Endothelial cell of umbilical vein (primary cell): ENCODE measurements around the gene OSBP2. TPM values are rescaled to one million over a fixed set of nuclear protein-coding genes. Genes with fewer than 3 reads are reported as not detected.

Experiments
- BruUV-seq: library from RNA; stranded (reverse); fragments of 400-500 nt; replicated peaks from 2 replicates; lab custom pipeline; 2021; lab: Mats Ljungman, UMichigan
- CTCF ChIA-PET: fragments of 300-600, 350-600 bp; sonication (Branson Sonifier 250); formaldehyde crosslinking; loops from one replicate; lab custom pipeline; 2021; ENCODE audit warnings: antibody characterized with exemption, inconsistent platforms; lab: Charles Lee
- POLR2A ChIA-PET: fragments of 300-600, 350-600 bp; sonication (Branson Sonifier 250); formaldehyde crosslinking; loops from one replicate; lab custom pipeline; 2021; ENCODE audit warnings: antibody characterized with exemption, inconsistent platforms; lab: Charles Lee
- DNase-seq: peaks from one replicate; pipeline ENCODE4 v3.0.0-alpha.2; 2011; ENCODE audit warnings: low read depth, low spot score
- FAIRE-seq: peaks from 2 replicates; lab custom pipeline; 2011; peaks lifted over from hg19 to GRCh38; lab: Jason Lieb, UNC
- H2AFZ ChIP-seq: 2 replicates; pipeline ENCODE4 v1.6.0; 2012; ENCODE audit warnings: low read depth, low read length, control low read depth, inconsistent platforms
- H3K27ac ChIP-seq: 2 replicates; pipeline ENCODE4 v1.5.1; 2011; ENCODE audit warnings: low read depth, mild to moderate bottlenecking, control low read depth, low read length, moderate library complexity; ENCODE audit not compliant: insufficient read depth
- H3K27me3 ChIP-seq, 2 experiments: 2 replicates each; pipeline versions ENCODE4 v1.6.0 to v1.6.1; 2011; ENCODE audit warnings: low read length in 2 of 2, mixed read lengths in 1 of 2; ENCODE audit not compliant: control insufficient read depth in 2 of 2, insufficient read depth in 2 of 2
- H3K36me3 ChIP-seq, 2 experiments: 2 replicates in 1 of 2; 3 replicates in 1 of 2; pipeline ENCODE4 v1.5.1; 2011; ENCODE audit warnings: low read length in 2 of 2, mild to moderate bottlenecking in 1 of 2, moderate library complexity in 1 of 2; ENCODE audit not compliant: control insufficient read depth in 2 of 2, insufficient read depth in 2 of 2; ENCODE audit errors: extremely low read depth in 1 of 2
- H3K4me1 ChIP-seq: 3 replicates; pipeline ENCODE4 v1.5.1; 2011; ENCODE audit warnings: mild to moderate bottlenecking, low read length; ENCODE audit not compliant: control insufficient read depth, insufficient read depth; ENCODE audit errors: extremely low read depth
- H3K4me2 ChIP-seq: 2 replicates; pipeline ENCODE4 v1.6.1; 2011; ENCODE audit warnings: low read length, control low read depth, mixed read lengths; ENCODE audit not compliant: insufficient read depth
- H3K4me3 ChIP-seq, 3 experiments: fragments of 200-600 bp in 1 of 3; sonication (generic), shearing (Covaris generic) in 1 of 3; replicated peaks in 1 of 3; 2 replicates each; pipeline ENCODE4 v1.5.1; 2011 to 2016; ENCODE audit warnings: control low read depth in 3 of 3, low read length in 3 of 3, mild to moderate bottlenecking in 2 of 3, inconsistent platforms in 1 of 3, low read depth in 1 of 3, moderate library complexity in 1 of 3; ENCODE audit not compliant: insufficient read depth in 1 of 3
- H3K79me2 ChIP-seq: 2 replicates; pipeline ENCODE4 v1.6.0; 2012; ENCODE audit warnings: low read length, inconsistent platforms; ENCODE audit not compliant: control insufficient read depth, insufficient read depth
- H3K9ac ChIP-seq: replicated peaks from 2 replicates; pipeline ENCODE3; 2011; ENCODE audit warnings: low read length, control low read depth; ENCODE audit not compliant: insufficient read depth; ENCODE audit errors: extremely low read depth
- H3K9me1 ChIP-seq: replicated peaks from 3 replicates; pipeline ENCODE4 v1.6.0; 2011; ENCODE audit warnings: mild to moderate bottlenecking, low read length; ENCODE audit not compliant: control insufficient read depth, insufficient read depth; ENCODE audit errors: extremely low read depth
- H3K9me3 ChIP-seq: replicated peaks from 2 replicates; pipeline ENCODE4 v1.5.1; 2012; ENCODE audit warnings: low read length, inconsistent platforms; ENCODE audit not compliant: control insufficient read depth, insufficient read depth
- H4K20me1 ChIP-seq: replicated peaks from 2 replicates; pipeline ENCODE3; 2011; ENCODE audit warnings: mild to moderate bottlenecking, low read length; ENCODE audit not compliant: control insufficient read depth, insufficient read depth; ENCODE audit errors: extremely low read depth
- CTCF ChIP-seq, 2 donors: IDR thresholded peaks; 1 replicate in 1 of 2; 2 replicates in 1 of 2; pipeline ENCODE4 v1.5.1; 2011; ENCODE audit warnings: low read length in 2 of 2, mild to moderate bottlenecking in 2 of 2, moderate library complexity in 2 of 2, control low read depth in 1 of 2, inconsistent platforms in 1 of 2, low read depth in 1 of 2; ENCODE audit not compliant: insufficient read depth in 1 of 2; ENCODE audit errors: extremely low read depth in 1 of 2
- EZH2 ChIP-seq: IDR thresholded peaks from 2 replicates; pipeline ENCODE4 v1.6.1; 2012; ENCODE audit warnings: borderline replicate concordance, low read depth, mild to moderate bottlenecking, moderate library complexity, low read length, inconsistent platforms; ENCODE audit not compliant: severe bottlenecking
- FOS ChIP-seq: IDR thresholded peaks from 2 replicates; pipeline ENCODE4 v1.6.1; 2011; ENCODE audit warnings: mild to moderate bottlenecking, low read length, moderate library complexity, borderline replicate concordance; ENCODE audit not compliant: insufficient read depth
- GATA2 ChIP-seq: IDR thresholded peaks from 2 replicates; pipeline ENCODE4 v1.7.0; 2011; ENCODE audit warnings: low read depth, mild to moderate bottlenecking, moderate library complexity, mixed read lengths, low read length; ENCODE audit not compliant: insufficient read length, insufficient read depth
- JUN ChIP-seq: IDR thresholded peaks from 2 replicates; pipeline ENCODE4 v1.6.1; 2011; ENCODE audit warnings: borderline replicate concordance, low read depth; ENCODE audit not compliant: insufficient read length, insufficient read depth
- MAX ChIP-seq: IDR thresholded peaks from 2 replicates; pipeline ENCODE4 v1.6.1; 2011; ENCODE audit not compliant: insufficient read depth, insufficient read length
- MYC ChIP-seq: IDR thresholded peaks from one replicate; pipeline ENCODE4 v1.6.1; 2011; ENCODE audit warnings: mild to moderate bottlenecking, low read depth, low read length
- POLR2A ChIP-seq: IDR thresholded peaks from 2 replicates; pipeline ENCODE4 v1.6.1; 2012; ENCODE audit warnings: low read depth, mild to moderate bottlenecking, control low read depth, low read length
- POLR2AphosphoS5 ChIP-seq: IDR thresholded peaks from 2 replicates; pipeline ENCODE4 v1.6.1; 2012; ENCODE audit warnings: low read depth, mild to moderate bottlenecking, control low read depth, low read length, moderate library complexity; ENCODE audit not compliant: insufficient read depth
- dilution Hi-C: fragments of 300-500 bp; cut with MboI; formaldehyde crosslinking; loops from one replicate; pipeline ENCODE4 v1.15.0; 2019; ENCODE audit warnings: low sequenced_read_pairs; ENCODE audit not compliant: extremely low pct_ligation_motif_present
- intact Hi-C: fragments of 100-400 bp; cut with micrococcal nuclease; formaldehyde crosslinking; loops from one replicate; pipeline ENCODE4 v1.10.0; 2022
- polyA plus RNA-seq, 4 experiments: library from polyadenylated mRNA; depleted of rRNA in 3 of 4; stranded (reverse) in 3 of 4; unstranded in 1 of 4; fragments of >200 nt; gene quantifications; 2 replicates each; pipeline versions ENCODE4 v1.2.1 to v1.2.3, GENCODE V29; 2011 to 2012; ENCODE audit warnings: missing spikeins in 1 of 4
- total RNA-seq: library from RNA; stranded (reverse); gene quantifications from 2 replicates; pipeline ENCODE4 v1.2.3, GENCODE V29; 2021

OSBP2 gene
- total and polyA plus RNA-seq, 2 donors (not counting 3 experiments of a cell fraction or from before 2014, with no cell fraction given): 4.1 to 7.5 TPM

GRCh38 chr22:30780026-30780425 is 85.4 kb downstream of the OSBP2 start:
- ChIA-PET CTCF (no interaction called here), POLR2A (no interaction called here)
- Histone ChIP-seq H3K9me3 (no peaks in the 10 kb centered on the region), H3K4me1 (peaks cover 3% of the 10 kb centered on the region), H3K9ac (no peak overlapping the region), H4K20me1 (no peaks in the 10 kb centered on the region), H3K27me3 (no peaks in the 10 kb centered on the region), H3K79me2 (no peaks in the 10 kb centered on the region), H3K9me1 (no peaks in the 10 kb centered on the region), H3K4me3 (no peak overlapping the region), H3K27ac (no peak overlapping the region), H2AFZ (no peak overlapping the region), H3K36me3 (no peaks in the 10 kb centered on the region), H3K4me2 (no peak overlapping the region)
- FAIRE-seq: no peak
- DNase-seq: no peak
- dilution Hi-C loops: no loop called here
- intact Hi-C loops: loop anchor here (10.0 kb wide), 1 partner anchor 265 kb away; no protein-coding TSS in a partner anchor
- TF ChIP-seq POLR2A (no peak), FOS (no peak), CTCF (IDR thresholded peaks at IDR 0.05; ENCODE audit: extremely low read depth in 1 of 2, insufficient read depth in 1 of 2, low read depth in 1 of 2, low read length in 2 of 2) (no peak), POLR2AphosphoS5 (no peak), EZH2 (no peak), MAX (no peak), JUN (no peak), MYC (no peak), GATA2 (no peak)
- BruUV-seq: no TSS peak
